ENCODE data around the gene DISP3.

DISP3 gene

GRCh38 chr1:11524465-11525150, 45.7 kb downstream of the DISP3 start:
- Histone ChIP-seq H4K20me1 (ENCODE audit: insufficient read depth, low read length) (peaks cover 6% of the 10 kb centered on the region; the same call in 1 of the 2 replicates), H3K9me3 (ENCODE audit: insufficient read depth, low read length, severe bottlenecking) (no peaks in the 10 kb centered on the region), H3K27ac (ENCODE audit: low read length) (no peak overlapping the region), H3K36me3 (ENCODE audit: insufficient read depth, low read length) (no peaks in the 10 kb centered on the region), H3K4me1 (ENCODE audit: insufficient read depth, low read length) (no peaks in the 10 kb centered on the region), H3K4me2 (ENCODE audit: insufficient read depth, low read length) (no peak overlapping the region), H3K79me2 (ENCODE audit: insufficient read depth, low read length) (no peaks in the 10 kb centered on the region), H3K27me3 (ENCODE audit: insufficient read depth, low read length, poor library complexity) (no peaks in the 10 kb centered on the region), H2AFZ (ENCODE audit: low read depth, low read length) (no peak overlapping the region), H3K9ac (ENCODE audit: low read depth, low read length) (no peak overlapping the region), H3K4me3 (ENCODE audit: low read depth in 1 of 2, low read length in 2 of 2) (no peak overlapping the region)
- ATAC-seq (ENCODE audit: insufficient read depth, low read depth) (no peak), DNase-seq (no peak)
- TF ChIP-seq EZH2 (IDR thresholded peaks at IDR 0.05; ENCODE audit: borderline replicate concordance, low read depth, low read length, severe bottlenecking) (no peak), CTCF (IDR thresholded peaks at IDR 0.05; ENCODE audit: borderline replicate concordance, extremely low read depth, low read length, poor library complexity, severe bottlenecking) (no peak)

GRCh38 chr1:11525151-11525505, 46.2 kb downstream of the DISP3 start:
- TF ChIP-seq CTCF (IDR thresholded peaks at IDR 0.05; ENCODE audit: borderline replicate concordance, extremely low read depth, low read length, poor library complexity, severe bottlenecking), result no peak
- no peak for TF ChIP-seq EZH2 (IDR thresholded peaks at IDR 0.05; ENCODE audit: borderline replicate concordance, low read depth, low read length, severe bottlenecking)
- Histone ChIP-seq H3K79me2 (ENCODE audit: insufficient read depth, low read length) (no peaks in the 10 kb centered on the region), H2AFZ (ENCODE audit: low read depth, low read length) (no peak overlapping the region), H4K20me1 (ENCODE audit: insufficient read depth, low read length) (peaks cover 7% of the 10 kb centered on the region; the same call in 1 of the 2 replicates), H3K4me2 (ENCODE audit: insufficient read depth, low read length) (no peak overlapping the region), H3K4me1 (ENCODE audit: insufficient read depth, low read length) (no peaks in the 10 kb centered on the region), H3K4me3 (ENCODE audit: low read depth in 1 of 2, low read length in 2 of 2) (no peak overlapping the region), H3K36me3 (ENCODE audit: insufficient read depth, low read length) (no peaks in the 10 kb centered on the region), H3K27me3 (ENCODE audit: insufficient read depth, low read length, poor library complexity) (no peaks in the 10 kb centered on the region), H3K9ac (ENCODE audit: low read depth, low read length) (no peak overlapping the region), H3K27ac (ENCODE audit: low read length) (no peak overlapping the region), H3K9me3 (ENCODE audit: insufficient read depth, low read length, severe bottlenecking) (no peaks in the 10 kb centered on the region)
- ATAC-seq (ENCODE audit: insufficient read depth, low read depth), result no peak
- no peak for DNase-seq

- H2AFZ ChIP-seq (ENCODE audit: low read depth, low read length), result no peak overlapping the region
- H3K36me3 ChIP-seq (ENCODE audit: insufficient read depth, low read length), result no peaks in the 10 kb centered on the region
- H3K27me3 ChIP-seq (ENCODE audit: insufficient read depth, low read length, poor library complexity), result no peaks in the 10 kb centered on the region
- TF ChIP-seq EZH2 (IDR thresholded peaks at IDR 0.05; ENCODE audit: borderline replicate concordance, low read depth, low read length, severe bottlenecking), result no peak
- no peak for TF ChIP-seq CTCF (IDR thresholded peaks at IDR 0.05; ENCODE audit: borderline replicate concordance, extremely low read depth, low read length, poor library complexity, severe bottlenecking)
- no peaks in the 10 kb centered on the region for H3K9me3 ChIP-seq (ENCODE audit: insufficient read depth, low read length, severe bottlenecking)
- no peaks in the 10 kb centered on the region for H3K79me2 ChIP-seq (ENCODE audit: insufficient read depth, low read length)
- ATAC-seq (ENCODE audit: insufficient read depth, low read depth), result no peak
- peaks cover 7% of the 10 kb centered on the region; the same call in 1 of the 2 replicates for H4K20me1 ChIP-seq (ENCODE audit: insufficient read depth, low read length)
- DNase-seq, result no peak
- no peaks in the 10 kb centered on the region for H3K4me1 ChIP-seq (ENCODE audit: insufficient read depth, low read length)
- H3K4me3 ChIP-seq (ENCODE audit: low read depth in 1 of 2, low read length in 2 of 2), result no peak overlapping the region
- no peak overlapping the region for H3K4me2 ChIP-seq (ENCODE audit: insufficient read depth, low read length)
- H3K27ac ChIP-seq (ENCODE audit: low read length), result no peak overlapping the region
- H3K9ac ChIP-seq (ENCODE audit: low read depth, low read length), result no peak overlapping the region
Observed at GRCh38 chr1:11525516-11525915, 46.6 kb downstream of the DISP3 start.

Measured in DND-41 (cell line).